ENCODE results near the gene ZNF91.
"Not testable (repeated sequence)": the region's sequence is repeated elsewhere in the genome, so short reads cannot be mapped to it uniquely, and the experiment has no call there.

Gene ZNF91

DNA sequence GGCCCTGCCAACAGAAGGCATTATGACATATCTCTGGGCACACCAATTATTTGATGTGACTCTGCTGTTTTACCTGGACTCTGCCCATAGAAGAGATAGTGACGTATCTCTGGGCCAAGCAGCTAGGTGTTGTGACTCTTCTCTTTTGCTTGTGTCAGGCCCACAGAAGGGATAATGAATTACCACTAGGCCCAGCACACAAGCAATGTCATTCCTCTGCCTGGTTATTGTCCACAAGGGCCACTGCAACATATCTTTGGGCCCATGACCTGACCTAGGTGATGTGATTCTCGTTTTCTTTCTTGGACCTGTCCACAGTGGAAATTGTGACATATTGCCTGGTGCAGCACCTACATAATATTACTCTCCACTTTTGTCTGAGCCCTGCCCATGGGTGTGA, 80.0 kb downstream of the ZNF91 start:
- no peak for DNase-seq

DNA sequence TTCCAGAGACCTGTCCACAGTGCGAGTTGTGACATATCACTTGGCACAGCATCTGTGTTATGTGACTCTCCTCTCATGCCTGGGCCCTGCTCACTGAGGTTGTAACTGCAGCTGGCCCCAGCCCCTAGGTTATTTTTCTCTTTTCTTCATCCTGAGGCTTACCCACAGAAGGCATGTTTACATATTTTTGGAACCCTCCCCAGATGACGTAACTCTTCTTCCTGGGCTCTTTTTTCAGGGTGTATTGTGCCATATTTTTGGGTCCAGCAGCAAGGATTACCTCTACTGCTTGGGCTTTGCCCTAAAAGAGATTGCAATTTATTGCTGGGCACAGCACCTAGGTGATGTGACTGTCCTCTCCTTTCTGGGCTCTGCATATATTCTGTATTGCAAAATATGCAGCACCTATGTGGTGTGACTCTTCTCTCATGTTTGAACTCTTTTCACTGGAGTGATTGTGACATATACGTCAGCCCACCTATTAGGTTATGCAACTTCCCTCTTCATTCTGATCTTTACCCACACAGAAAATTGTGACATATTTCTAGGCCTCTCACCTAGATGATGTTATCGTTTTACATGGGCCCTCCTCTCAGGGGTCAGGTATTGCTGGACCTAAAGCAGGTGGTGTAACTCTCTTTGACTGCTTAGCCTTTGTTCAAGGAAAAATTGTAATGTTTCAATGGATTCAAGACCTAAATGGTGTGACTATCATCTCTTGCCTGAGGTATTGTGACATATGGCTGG, 80.6 kb downstream of the ZNF91 start:
- no peak for DNase-seq

DNA sequence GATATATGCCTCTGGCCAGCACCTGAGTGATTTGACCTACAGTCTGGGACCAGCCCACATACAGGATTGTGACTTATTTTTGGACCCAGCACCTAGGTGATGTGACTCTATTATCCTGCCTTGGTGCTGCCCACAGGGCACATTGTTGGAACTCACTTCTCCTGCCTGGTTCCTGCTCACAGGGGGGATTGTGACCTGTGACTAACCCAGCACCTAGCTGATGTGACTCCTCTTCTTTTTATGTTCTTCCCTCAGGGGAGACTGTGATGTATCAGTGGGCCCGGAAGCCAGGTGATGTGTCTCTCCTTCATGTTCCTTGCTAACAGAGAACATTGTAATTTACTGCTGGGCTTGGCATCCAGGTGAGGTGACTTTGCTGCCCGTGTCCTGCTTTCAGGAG, 82.1 kb downstream of the ZNF91 start:
- DNase-seq, result no peak

DNA sequence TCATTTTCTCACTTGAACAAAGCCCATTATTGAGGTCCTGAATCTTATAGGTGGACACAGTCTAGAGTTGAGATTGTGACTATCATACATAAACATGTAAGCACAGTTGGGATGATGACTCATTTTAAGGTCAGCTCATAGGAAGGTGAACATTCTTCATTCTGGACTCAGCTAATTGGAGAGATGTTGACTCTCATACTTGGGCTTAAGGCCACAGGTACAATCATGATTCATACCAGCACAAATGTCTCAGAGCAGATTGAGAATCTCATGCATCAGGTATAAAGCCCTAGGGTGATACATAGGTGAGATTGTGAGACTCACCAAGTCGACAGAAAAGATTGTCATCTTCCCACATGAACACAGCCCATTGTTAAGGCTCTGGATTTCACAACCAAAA, 82.8 kb downstream of the ZNF91 start:
- no peak for DNase-seq

DNA sequence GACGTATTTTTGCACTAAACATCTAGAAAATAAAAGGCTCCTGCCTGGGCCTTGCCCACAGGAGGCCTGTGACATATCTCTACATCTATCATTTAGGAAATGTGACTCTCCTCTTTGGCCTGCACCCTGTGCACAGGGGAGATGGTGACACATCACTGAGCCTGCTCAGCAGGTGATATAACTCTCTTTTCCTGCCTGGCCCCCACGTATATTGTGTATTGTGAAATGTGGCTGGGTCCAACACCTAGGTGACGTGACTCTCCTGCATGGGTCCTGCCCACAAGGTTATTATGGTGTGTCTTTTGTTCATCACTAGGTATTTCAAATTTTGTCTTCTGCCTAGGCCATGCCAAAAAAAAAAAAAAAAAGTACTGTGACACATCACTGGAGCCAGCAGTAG, 83.7 kb downstream of the ZNF91 start:
- no peak for DNase-seq

DNA sequence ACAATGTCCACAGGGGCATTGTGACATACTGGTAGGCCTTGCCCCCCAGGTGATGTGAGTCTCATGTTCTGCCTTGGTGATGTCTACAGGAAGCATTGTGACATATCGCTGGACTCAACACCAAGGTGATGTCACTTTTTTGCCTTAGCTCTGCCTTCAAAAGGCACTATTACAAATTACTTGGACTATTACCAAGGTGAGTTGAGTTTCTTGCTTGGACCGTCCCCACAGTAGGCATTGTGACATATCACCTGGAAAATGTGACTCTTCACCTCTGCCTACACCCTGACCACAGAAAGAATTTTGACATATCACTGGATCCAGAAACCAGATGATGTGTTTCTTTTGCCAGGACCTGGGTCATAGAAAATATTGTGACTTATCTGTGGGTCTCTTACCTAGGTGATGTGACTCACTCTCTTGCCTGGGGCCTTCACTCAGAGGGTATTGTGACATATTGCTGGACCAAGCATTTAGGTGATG, 84.5 kb downstream of the ZNF91 start:
- no peak for DNase-seq

DNA sequence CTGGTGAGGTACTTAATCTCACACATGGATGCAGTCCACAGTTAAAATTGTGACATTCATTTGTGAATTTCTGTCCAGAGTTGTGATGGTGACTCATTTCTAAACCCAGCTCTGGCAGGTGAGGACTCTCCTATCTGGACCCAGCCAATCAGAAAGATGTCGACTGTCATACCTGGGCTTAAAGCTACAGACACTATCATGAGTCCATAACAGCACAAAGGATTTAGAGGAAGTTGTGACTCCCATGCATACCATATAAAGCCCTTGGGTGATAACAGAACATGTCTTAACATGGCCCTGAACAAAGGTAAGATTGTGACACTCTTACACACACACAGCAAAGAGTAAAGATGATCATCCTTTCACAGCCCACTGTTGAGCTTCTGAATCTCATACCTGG, 85.3 kb downstream of the ZNF91 start:
- no peak for DNase-seq

DNA sequence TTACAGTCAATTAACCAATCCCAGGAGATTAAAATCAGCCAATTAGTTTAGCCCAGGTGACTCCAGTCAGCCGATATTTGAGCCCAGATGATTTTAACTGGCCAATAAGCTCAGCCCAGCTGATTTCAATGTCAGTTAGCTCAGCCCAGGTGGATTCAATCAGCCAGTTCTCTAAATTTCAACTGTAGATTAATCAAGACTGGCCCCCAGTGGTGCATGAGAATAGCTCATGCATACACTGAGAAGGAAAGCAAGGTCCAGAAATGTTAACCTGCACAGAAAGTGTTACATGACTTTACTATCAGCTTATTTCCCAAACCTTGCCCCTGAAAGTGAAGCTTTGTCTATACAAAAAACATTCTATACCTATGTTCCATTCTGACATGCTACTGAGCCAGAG, 89.7 kb downstream of the ZNF91 start:
- no peak for DNase-seq

DNA sequence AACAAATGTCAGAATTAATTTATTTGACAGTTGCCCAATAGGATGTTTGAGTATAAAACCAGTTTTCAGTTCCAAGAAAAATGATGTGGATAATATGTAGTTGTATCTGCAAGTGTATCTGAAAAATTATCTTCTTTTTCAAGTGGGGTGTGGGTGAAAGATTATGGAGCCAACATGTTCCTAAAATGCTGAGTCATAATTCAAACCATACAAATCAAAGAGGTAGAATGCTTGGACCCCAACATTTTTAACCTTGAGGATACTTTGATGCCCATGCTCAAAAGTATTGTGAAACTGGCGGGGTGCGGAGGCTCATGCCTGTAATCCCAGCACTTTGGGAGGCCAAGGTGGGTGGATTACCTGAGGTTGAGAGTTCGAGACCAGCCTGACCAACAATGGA, 91.0 kb downstream of the ZNF91 start:
- DNase-seq, result no peak

DNA sequence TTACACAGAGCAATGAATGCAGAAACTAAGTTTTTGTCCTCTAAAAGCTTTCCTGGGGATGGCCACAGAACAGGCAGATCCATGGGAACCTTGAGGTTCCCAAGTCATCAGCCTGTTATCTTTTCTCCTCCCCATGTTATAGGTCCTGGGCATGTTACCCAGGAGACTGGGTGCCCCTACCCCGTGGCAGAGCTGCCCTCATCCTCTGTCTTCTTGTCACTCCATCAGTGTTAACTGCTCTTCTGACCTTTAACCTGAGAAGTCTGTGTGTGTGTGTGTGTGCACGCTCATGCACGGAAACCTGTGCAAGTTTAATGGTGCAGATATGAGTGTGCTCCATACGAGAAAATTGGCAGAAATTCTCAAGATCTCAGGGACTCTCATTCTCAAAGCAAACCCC, 101.1 kb downstream of the ZNF91 start:
- DNase-seq, result no peak

DNA sequence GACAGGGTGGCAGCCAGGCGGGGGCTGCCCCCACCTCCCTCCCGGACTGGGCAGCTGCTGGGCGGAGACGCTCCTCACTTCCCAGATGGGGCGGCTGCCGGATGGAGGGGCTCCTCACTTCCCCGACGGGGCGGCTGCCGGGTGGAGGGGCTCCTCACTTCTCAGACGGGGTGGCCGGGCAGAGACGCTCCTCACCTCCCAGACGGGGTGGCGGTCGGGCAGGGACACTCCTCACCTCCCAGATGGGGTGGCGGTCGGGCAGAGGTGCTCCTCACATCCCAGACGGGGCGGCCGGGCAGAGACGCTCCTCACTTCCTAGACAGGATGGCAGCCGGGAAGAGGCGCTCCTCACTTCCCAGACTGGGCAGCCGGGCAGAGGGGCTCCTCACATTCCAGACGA, 105.3 kb downstream of the ZNF91 start:
- not testable (repeated sequence) for DNase-seq
